HG02840 (cell line): ENCODE measurements around the gene FHAD1.
"Not testable (repeated sequence)": the region's sequence is repeated elsewhere in the genome, so short reads cannot be mapped to it uniquely, and the experiment has no call there.

Experiments
- ATAC-seq: cut with Tn5 transposase; IDR thresholded peaks from one replicate; pipeline ENCODE4 v1.9.1; 2021; ENCODE audit warnings: mild to moderate bottlenecking, moderate library complexity, moderate number of reproducible peaks; ENCODE audit not compliant: unreplicated experiment, low FRiP score

FHAD1 gene

GRCh38 chr1:15299806-15300205 lies 52.8 kb downstream of the FHAD1 start:
- no peak for ATAC-seq

GRCh38 chr1:15303935-15304334 lies 56.9 kb downstream of the FHAD1 start:
- ATAC-seq = no peak

GRCh38 chr1:15304708-15305467 lies 57.9 kb downstream of the FHAD1 start:
- ATAC-seq = no peak

- ATAC-seq = no peak
These were observed 58.4 kb downstream of the FHAD1 start for GRCh38 chr1:15305468-15305770.

- not testable (repeated sequence) for ATAC-seq
These were observed 59.3 kb downstream of the FHAD1 start for GRCh38 chr1:15306352-15306751.

GRCh38 chr1:15308135-15308534 lies 61.1 kb downstream of the FHAD1 start:
- ATAC-seq = no peak

GRCh38 chr1:15308621-15309027 lies 61.6 kb downstream of the FHAD1 start:
- ATAC-seq = no peak

GRCh38 chr1:15309687-15310086 lies 62.7 kb downstream of the FHAD1 start:
- ATAC-seq = no peak

- ATAC-seq = no peak
These were observed 63.5 kb downstream of the FHAD1 start for GRCh38 chr1:15310544-15310943.

- no peak for ATAC-seq
These were observed 64.2 kb downstream of the FHAD1 start for GRCh38 chr1:15311122-15311822.

GRCh38 chr1:15311880-15312279 lies 64.9 kb downstream of the FHAD1 start:
- no peak for ATAC-seq

GRCh38 chr1:15312626-15313411 lies 65.8 kb downstream of the FHAD1 start:
- no peak for ATAC-seq

GRCh38 chr1:15314328-15315281 lies 67.6 kb downstream of the FHAD1 start:
- ATAC-seq = no peak

GRCh38 chr1:15315815-15316214 lies 68.8 kb downstream of the FHAD1 start:
- no peak for ATAC-seq

- ATAC-seq = no peak
These were observed 69.5 kb downstream of the FHAD1 start for GRCh38 chr1:15316510-15316909.

GRCh38 chr1:15320267-15320666 lies 73.2 kb downstream of the FHAD1 start:
- no peak for ATAC-seq

- ATAC-seq = no peak
These were observed 74.6 kb downstream of the FHAD1 start for GRCh38 chr1:15321601-15322000.

GRCh38 chr1:15322648-15323350 lies 75.8 kb downstream of the FHAD1 start:
- no peak for ATAC-seq

- no peak for ATAC-seq
These were observed 76.4 kb downstream of the FHAD1 start for GRCh38 chr1:15323351-15323988.
